PC-3 (cell line): Measurements from ENCODE around the gene NBEAL1.

Experiments used
- EZH2 ChIP-seq: fragments of 300-600 bp; sonication (generic); IDR thresholded peaks from one replicate; pipeline ENCODE4 v1.6.1; 2017; ENCODE audit warnings: antibody characterized with exemption, mild to moderate bottlenecking, low read length; ENCODE audit not compliant: unreplicated experiment
- TF ChIP-seq, protein P1 (sequence below): fragments of 300-600 bp; sonication (generic); conservative IDR thresholded peaks from 2 replicates; pipeline ENCODE4 v1.5.1; 2017; ENCODE audit warnings: antibody characterized with exemption, low read depth, mild to moderate bottlenecking, low read length

DNA sequence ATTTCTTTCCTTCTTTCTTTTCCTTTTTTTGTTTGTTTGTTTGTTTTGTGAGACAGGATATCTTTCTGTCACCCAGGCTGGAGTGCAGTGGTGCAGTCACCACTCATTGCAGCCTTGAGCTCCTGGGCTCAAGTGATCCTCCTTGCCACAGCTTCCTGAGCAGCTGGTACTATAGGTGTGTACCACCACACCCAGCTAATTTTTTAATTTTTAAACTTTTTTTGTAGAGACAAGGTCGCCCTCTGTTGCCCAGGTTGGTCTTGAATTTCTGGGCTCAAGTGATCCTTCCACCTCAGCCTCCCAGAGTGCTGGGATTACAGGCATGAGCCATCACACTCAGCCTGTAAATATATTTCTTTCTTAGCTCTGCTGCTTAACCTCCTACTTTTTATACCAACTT is 140.7 kb downstream of the NBEAL1 start:
- TF ChIP-seq, protein P1, sequence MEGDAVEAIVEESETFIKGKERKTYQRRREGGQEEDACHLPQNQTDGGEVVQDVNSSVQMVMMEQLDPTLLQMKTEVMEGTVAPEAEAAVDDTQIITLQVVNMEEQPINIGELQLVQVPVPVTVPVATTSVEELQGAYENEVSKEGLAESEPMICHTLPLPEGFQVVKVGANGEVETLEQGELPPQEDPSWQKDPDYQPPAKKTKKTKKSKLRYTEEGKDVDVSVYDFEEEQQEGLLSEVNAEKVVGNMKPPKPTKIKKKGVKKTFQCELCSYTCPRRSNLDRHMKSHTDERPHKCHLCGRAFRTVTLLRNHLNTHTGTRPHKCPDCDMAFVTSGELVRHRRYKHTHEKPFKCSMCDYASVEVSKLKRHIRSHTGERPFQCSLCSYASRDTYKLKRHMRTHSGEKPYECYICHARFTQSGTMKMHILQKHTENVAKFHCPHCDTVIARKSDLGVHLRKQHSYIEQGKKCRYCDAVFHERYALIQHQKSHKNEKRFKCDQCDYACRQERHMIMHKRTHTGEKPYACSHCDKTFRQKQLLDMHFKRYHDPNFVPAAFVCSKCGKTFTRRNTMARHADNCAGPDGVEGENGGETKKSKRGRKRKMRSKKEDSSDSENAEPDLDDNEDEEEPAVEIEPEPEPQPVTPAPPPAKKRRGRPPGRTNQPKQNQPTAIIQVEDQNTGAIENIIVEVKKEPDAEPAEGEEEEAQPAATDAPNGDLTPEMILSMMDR: peak; percentile 45; the same call in 1 of the 2 replicates
- TF ChIP-seq EZH2: no peak
